A673 (cell line): ENCODE results near the gene AKAP1. TPM values are rescaled to one million over a fixed set of nuclear protein-coding genes. Genes with fewer than 3 reads are reported as not detected.
A peak's percentile ranks its signal among the peaks of the same experiment; 100 is the strongest.

Experiments
- BruUV-seq: library from RNA; stranded (reverse); fragments of 400-500 nt; replicated peaks from 2 replicates; lab custom pipeline; 2021; lab: Mats Ljungman, UMichigan
- CTCF ChIA-PET: fragments of 300-600 bp; sonication (Branson Sonifier 250); formaldehyde crosslinking; loops from one replicate; lab custom pipeline; 2022; ENCODE audit warnings: antibody characterized with exemption; lab: Charles Lee
- POLR2A ChIA-PET: fragments of 300-600 bp; sonication (Branson Sonifier 250); formaldehyde crosslinking; loops from one replicate; lab custom pipeline; 2022; ENCODE audit warnings: antibody characterized with exemption; ENCODE audit not compliant: low non-redundant PET; lab: Charles Lee
- DNase-seq: peaks from one replicate; pipeline ENCODE4 v3.0.0-alpha.2; 2015; ENCODE audit warnings: low spot score
- H3K27ac ChIP-seq: fragments of 200-600 bp; sonication (generic); 2 replicates; pipeline ENCODE4 v1.5.1; 2016; ENCODE audit warnings: mixed run types, low read depth, mild to moderate bottlenecking, mixed read lengths, antibody characterized with exemption, low read length; ENCODE audit not compliant: poor library complexity, severe bottlenecking
- H3K27me3 ChIP-seq: fragments of 200-600 bp; sonication (generic); replicated peaks from 2 replicates; pipeline ENCODE4 v1.6.1; 2017; ENCODE audit warnings: mixed run types, low read depth, mild to moderate bottlenecking, mixed read lengths, antibody characterized with exemption, low read length; ENCODE audit not compliant: insufficient read depth, poor library complexity
- H3K36me3 ChIP-seq: fragments of 200-600 bp; sonication (generic); 2 replicates; pipeline ENCODE4 v1.6.1; 2016; ENCODE audit warnings: mixed run types, mild to moderate bottlenecking, mixed read lengths, antibody characterized with exemption, low read length; ENCODE audit not compliant: insufficient read depth, poor library complexity, severe bottlenecking
- H3K4me1 ChIP-seq: fragments of 200-600 bp; sonication (generic); 2 replicates; pipeline ENCODE4 v1.6.1; 2017; ENCODE audit warnings: mixed run types, mild to moderate bottlenecking, mixed read lengths, antibody characterized with exemption, low read length; ENCODE audit not compliant: insufficient read depth, poor library complexity, severe bottlenecking
- H3K4me3 ChIP-seq: fragments of 200-600 bp; sonication (generic); 2 replicates; pipeline ENCODE4 v1.5.1; 2016; ENCODE audit warnings: low read depth, mixed run types, mild to moderate bottlenecking, mixed read lengths, low read length; ENCODE audit not compliant: poor library complexity, severe bottlenecking
- H3K9me3 ChIP-seq: fragments of 200-600 bp; sonication (generic); 2 replicates; pipeline ENCODE4 v1.6.1; 2016; ENCODE audit warnings: mixed run types, low read depth, mild to moderate bottlenecking, mixed read lengths, antibody characterized with exemption, low read length; ENCODE audit not compliant: poor library complexity, severe bottlenecking
- EZH2 ChIP-seq: fragments of 200-600 bp; sonication (generic); IDR thresholded peaks from 2 replicates; pipeline ENCODE4 v1.6.1; 2017; ENCODE audit warnings: borderline replicate concordance, low read depth, mild to moderate bottlenecking, mixed read lengths, antibody characterized with exemption, low read length; ENCODE audit not compliant: poor library complexity, severe bottlenecking
- intact Hi-C: fragments of 100-400 bp; cut with micrococcal nuclease; formaldehyde crosslinking; loops from one replicate; pipeline ENCODE4 v1.10.0; 2022; ENCODE audit not compliant: unreplicated experiment
- total RNA-seq: library from RNA; stranded (reverse); gene quantifications from 2 replicates; pipeline ENCODE4 v1.2.3, GENCODE V29; 2021
- TF ChIP-seq, protein P1 (sequence below): fragments of 300-800, 200-600 bp; sonication (generic); conservative IDR thresholded peaks from 2 replicates; pipeline ENCODE4 v1.5.1; 2017; ENCODE audit warnings: low read depth, mild to moderate bottlenecking, antibody characterized with exemption, low read length, moderate library complexity, mixed read lengths

Gene AKAP1
- total RNA-seq, 1 experiment from 2014 or later = 43.4 TPM

DNA sequence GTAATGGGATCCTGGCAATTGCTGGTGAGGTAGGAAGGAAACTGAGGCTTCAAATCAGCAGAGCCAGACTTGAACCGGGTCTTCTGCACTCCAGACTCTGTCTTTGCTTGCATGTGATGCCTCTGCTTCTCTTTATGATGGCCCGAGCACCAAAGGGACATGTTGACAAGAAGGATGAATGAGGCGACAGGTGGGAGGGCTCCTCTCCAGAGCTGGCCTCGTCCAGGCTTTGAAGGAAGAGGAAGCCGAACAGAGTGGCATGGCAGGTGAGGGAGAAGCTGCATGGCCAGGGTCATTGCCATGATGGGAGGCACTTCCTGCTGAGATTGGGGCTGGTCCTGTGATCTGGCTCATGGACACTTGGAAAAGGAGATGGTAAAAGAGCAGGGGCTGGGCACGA lies 40.8 kb downstream of the AKAP1 start:
- Histone ChIP-seq H3K36me3 (peaks cover 3% of the 10 kb centered on the region), H3K27me3 (no peaks in the 10 kb centered on the region), H3K27ac (no peak overlapping the region), H3K4me1 (no peaks in the 10 kb centered on the region), H3K4me3 (no peak overlapping the region), H3K9me3 (no peaks in the 10 kb centered on the region)
- DNase-seq = no peak
- intact Hi-C loops = no loop called here
- ChIA-PET CTCF (no interaction called here), POLR2A (no interaction called here)
- TF ChIP-seq EZH2 = no peak
- TF ChIP-seq, protein P1, sequence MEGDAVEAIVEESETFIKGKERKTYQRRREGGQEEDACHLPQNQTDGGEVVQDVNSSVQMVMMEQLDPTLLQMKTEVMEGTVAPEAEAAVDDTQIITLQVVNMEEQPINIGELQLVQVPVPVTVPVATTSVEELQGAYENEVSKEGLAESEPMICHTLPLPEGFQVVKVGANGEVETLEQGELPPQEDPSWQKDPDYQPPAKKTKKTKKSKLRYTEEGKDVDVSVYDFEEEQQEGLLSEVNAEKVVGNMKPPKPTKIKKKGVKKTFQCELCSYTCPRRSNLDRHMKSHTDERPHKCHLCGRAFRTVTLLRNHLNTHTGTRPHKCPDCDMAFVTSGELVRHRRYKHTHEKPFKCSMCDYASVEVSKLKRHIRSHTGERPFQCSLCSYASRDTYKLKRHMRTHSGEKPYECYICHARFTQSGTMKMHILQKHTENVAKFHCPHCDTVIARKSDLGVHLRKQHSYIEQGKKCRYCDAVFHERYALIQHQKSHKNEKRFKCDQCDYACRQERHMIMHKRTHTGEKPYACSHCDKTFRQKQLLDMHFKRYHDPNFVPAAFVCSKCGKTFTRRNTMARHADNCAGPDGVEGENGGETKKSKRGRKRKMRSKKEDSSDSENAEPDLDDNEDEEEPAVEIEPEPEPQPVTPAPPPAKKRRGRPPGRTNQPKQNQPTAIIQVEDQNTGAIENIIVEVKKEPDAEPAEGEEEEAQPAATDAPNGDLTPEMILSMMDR = no peak
- no TSS peak for BruUV-seq

DNA sequence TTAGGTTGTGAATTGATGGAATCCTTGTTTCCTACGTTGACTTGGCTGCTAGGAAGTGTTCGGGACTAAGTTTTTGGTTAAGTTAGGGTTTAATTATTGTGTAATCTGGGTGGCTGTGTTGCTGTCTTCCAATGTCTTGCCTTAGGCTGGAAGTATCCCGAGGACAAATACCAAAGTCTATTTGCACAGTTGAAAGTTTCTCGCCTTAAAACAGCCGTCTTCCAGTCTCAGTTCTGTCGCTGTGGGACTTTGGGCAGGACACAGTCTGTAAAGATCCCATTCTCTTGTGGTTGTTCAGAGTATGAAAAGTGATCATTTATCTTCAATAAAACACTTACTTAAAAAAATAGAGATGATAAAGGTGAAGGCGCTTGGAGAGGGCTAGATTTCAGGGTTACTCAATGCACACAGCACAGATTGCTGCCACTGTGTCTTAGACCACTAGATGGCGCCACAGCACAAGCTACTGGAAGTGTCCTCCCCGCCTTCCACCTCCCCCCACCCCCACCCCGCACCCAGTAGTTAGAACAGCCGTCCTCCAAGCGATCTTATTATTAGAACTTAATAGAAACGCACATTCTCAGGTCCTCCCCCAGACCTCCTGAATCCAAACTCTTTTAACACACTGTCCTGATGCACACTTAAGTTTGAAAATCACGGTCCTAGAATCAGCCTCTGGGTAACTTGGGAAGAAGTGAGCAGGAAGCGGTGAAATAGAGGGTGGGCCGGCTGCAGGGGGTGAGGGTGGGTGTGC lies 45.8 kb downstream of the AKAP1 start:
- no peaks in the 10 kb centered on the region for H3K27me3 ChIP-seq
- H3K4me1 ChIP-seq = peaks cover 4% of the 10 kb centered on the region
- H3K9me3 ChIP-seq = no peaks in the 10 kb centered on the region
- H3K4me3 ChIP-seq = peak overlapping the region; percentile 28
- H3K36me3 ChIP-seq = no peaks in the 10 kb centered on the region
- DNase-seq = peak; percentile 87
- BruUV-seq = no TSS peak
- intact Hi-C loops = loop anchor here (1.0 to 5.0 kb wide), 5 partner anchors 606 to 1316 kb away; no protein-coding TSS in a partner anchor
- ChIA-PET POLR2A (no interaction called here), CTCF (interaction anchor here (1.0 kb wide), 1 partner anchor 702 kb away, joined by 4 read pairs; no protein-coding TSS in a partner anchor)
- H3K27ac ChIP-seq = no peak overlapping the region
- TF ChIP-seq, protein P1 = peak; percentile 75
- TF ChIP-seq EZH2 = no peak

DNA sequence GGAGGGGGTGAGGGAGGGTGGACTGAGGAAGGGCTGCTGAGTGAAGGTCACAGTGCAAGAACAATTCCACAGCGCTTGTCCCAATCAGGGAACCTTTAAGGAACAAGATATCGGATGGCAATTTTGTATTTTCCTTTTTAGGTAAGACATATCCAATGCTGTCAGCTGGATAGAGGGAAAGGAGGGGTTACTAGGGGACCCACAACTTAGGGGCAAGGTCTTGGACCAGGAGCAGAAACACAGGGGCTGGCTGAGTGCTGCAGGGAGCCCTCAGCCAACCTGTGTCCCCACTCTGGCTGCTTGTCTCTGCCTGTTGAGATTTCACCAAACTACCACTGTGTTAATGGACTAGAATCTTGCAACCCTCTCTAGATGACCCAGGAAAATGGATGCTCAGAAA lies 47.6 kb downstream of the AKAP1 start:
- Histone ChIP-seq H3K9me3 (no peaks in the 10 kb centered on the region), H3K27ac (no peak overlapping the region), H3K4me3 (no peak overlapping the region), H3K27me3 (no peaks in the 10 kb centered on the region), H3K36me3 (no peaks in the 10 kb centered on the region), H3K4me1 (peaks cover 7% of the 10 kb centered on the region)
- ChIA-PET CTCF (interaction anchor here (0.6 kb wide), 2 partner anchors 13 to 1397 kb away, joined by 3 read pairs; no protein-coding TSS in a partner anchor), POLR2A (no interaction called here)
- DNase-seq = no peak
- intact Hi-C loops = loop anchor here (5.0 kb wide), 2 partner anchors 980 to 1315 kb away; no protein-coding TSS in a partner anchor
- TF ChIP-seq, protein P1 = no peak
- TF ChIP-seq EZH2 = no peak
- no TSS peak for BruUV-seq
